Panc1 (cell line): Measurements from ENCODE around the gene MARCHF9. TPM values are rescaled to one million over a fixed set of nuclear protein-coding genes. Genes with fewer than 3 reads are reported as not detected.
"Not testable (repeated sequence)": the region's sequence is repeated elsewhere in the genome, so short reads cannot be mapped to it uniquely, and the experiment has no call there.

Experiments used
- ATAC-seq: fragments of 200-7000 bp; cut with Tn5 transposase; 2 replicates; pipeline ENCODE4 v1.9.1; 2020; ENCODE audit warnings: mild to moderate bottlenecking, moderate library complexity
- BruUV-seq: library from RNA; stranded (reverse); fragments of 400-500 nt; replicated peaks from 2 replicates; lab custom pipeline; 2021; lab: Mats Ljungman, UMichigan
- CTCF ChIA-PET: fragments of 300-600 bp; sonication (Branson Sonifier 250); formaldehyde crosslinking; loops from one replicate; lab custom pipeline; 2022; ENCODE audit warnings: antibody characterized with exemption; lab: Charles Lee
- POLR2A ChIA-PET: fragments of 300-600 bp; sonication (Branson Sonifier 250); formaldehyde crosslinking; loops from one replicate; lab custom pipeline; 2022; ENCODE audit warnings: antibody characterized with exemption; lab: Charles Lee
- DNase-seq: peaks from one replicate; pipeline ENCODE4 v3.0.0-alpha.2; 2010; ENCODE audit warnings: low read depth, low spot score
- H3K27ac ChIP-seq: 2 replicates; pipeline ENCODE4 v1.5.1; 2011; ENCODE audit warnings: mild to moderate bottlenecking, low read length, inconsistent platforms
- H3K27me3 ChIP-seq: fragments of 200-500 bp; sonication (Bioruptor generic); 2 replicates; pipeline ENCODE4 v1.6.0; 2014; ENCODE audit warnings: low read length, inconsistent platforms; ENCODE audit not compliant: control insufficient read depth, insufficient read depth
- H3K36me3 ChIP-seq: fragments of 200-500 bp; sonication (Bioruptor generic); 2 replicates; pipeline ENCODE4 v1.5.1; 2014; ENCODE audit warnings: inconsistent platforms, mild to moderate bottlenecking, low read length, moderate library complexity; ENCODE audit not compliant: control insufficient read depth, insufficient read depth
- H3K4me1 ChIP-seq: 2 replicates; pipeline ENCODE4 v1.5.1; 2011; ENCODE audit warnings: inconsistent platforms, mild to moderate bottlenecking, low read length, moderate library complexity; ENCODE audit not compliant: control insufficient read depth, insufficient read depth
- H3K4me3 ChIP-seq, 2 experiments: 2 replicates each; pipeline ENCODE4 v1.5.1; 2011 to 2012; ENCODE audit warnings: low read depth in 2 of 2, low read length in 2 of 2, mild to moderate bottlenecking in 2 of 2, inconsistent platforms in 1 of 2, moderate library complexity in 1 of 2
- H3K9me3 ChIP-seq: fragments of 200-500 bp; sonication (Bioruptor generic); 2 replicates; pipeline ENCODE4 v1.5.1; 2014; ENCODE audit warnings: low read depth, mild to moderate bottlenecking, inconsistent platforms, low read length, moderate library complexity; ENCODE audit not compliant: control insufficient read depth, insufficient read depth
- POLR2AphosphoS5 ChIP-seq: IDR thresholded peaks from 2 replicates; pipeline ENCODE4 v1.6.1; 2012; ENCODE audit warnings: mild to moderate bottlenecking, low read depth, low read length, moderate library complexity
- SIN3A ChIP-seq: IDR thresholded peaks from 2 replicates; pipeline ENCODE4 v1.6.1; 2012; ENCODE audit warnings: low read depth, mild to moderate bottlenecking, low read length, moderate library complexity, borderline replicate concordance; ENCODE audit not compliant: insufficient read depth
- TCF7L2 ChIP-seq: IDR thresholded peaks from 2 replicates; pipeline ENCODE4 v1.6.1; 2011; ENCODE audit warnings: mild to moderate bottlenecking, low read depth, low read length, inconsistent platforms
- in situ Hi-C: cut with HindIII; loops from 2 replicates; pipeline ENCODE4 v1.10.0; 2016; ENCODE audit warnings: low sequenced_read_pairs, low pct_unique_long_range_greater_than_20kb
- intact Hi-C: fragments of 100-400 bp; cut with micrococcal nuclease; formaldehyde crosslinking; loops from one replicate; pipeline ENCODE4 v1.10.0; 2022; ENCODE audit not compliant: unreplicated experiment
- total RNA-seq: library from RNA; stranded (reverse); gene quantifications from one replicate; pipeline ENCODE4 v1.2.1, GENCODE V29; 2021; ENCODE audit not compliant: unreplicated experiment
- TF ChIP-seq, protein P1 (sequence below): fragments of 450-650 bp; IDR thresholded peaks from 2 replicates; pipeline ENCODE4 v1.5.1; 2017; ENCODE audit warnings: mild to moderate bottlenecking
- TF ChIP-seq, protein P2 (sequence below), 2 experiments: IDR thresholded peaks; 2 replicates each; pipeline ENCODE4 v1.6.1; 2011 to 2012; ENCODE audit warnings: low read depth in 2 of 2, control low read depth in 1 of 2, low read length in 1 of 2, mild to moderate bottlenecking in 1 of 2, moderate library complexity in 1 of 2; ENCODE audit not compliant: insufficient read depth in 1 of 2

Gene MARCHF9
- total RNA-seq, 1 experiment from 2014 or later: 2.3 TPM

DNA sequence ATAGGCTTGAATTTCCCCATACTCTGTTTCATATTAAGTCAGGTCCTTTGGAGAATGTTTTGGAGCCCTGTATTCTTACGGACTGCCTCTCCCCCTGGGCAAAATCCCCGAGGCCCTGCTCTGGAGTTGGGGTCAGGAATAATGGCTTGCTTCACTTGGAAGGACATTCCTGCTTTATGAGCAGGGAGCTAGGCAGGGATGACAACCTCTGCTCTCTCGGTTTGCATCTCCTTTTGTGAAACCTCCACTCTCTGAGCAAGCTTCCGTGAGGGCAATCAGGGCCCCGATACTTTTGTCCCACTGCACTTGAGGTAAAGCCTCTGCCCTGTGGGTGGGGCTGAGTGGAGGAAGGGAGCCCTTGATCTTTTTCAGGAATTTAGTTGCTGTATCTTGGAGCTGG lies 41.7 kb upstream of the MARCHF9 start:
- no peak for ATAC-seq
- no peak overlapping the region for H3K4me3 ChIP-seq
- TF ChIP-seq, protein P1, sequence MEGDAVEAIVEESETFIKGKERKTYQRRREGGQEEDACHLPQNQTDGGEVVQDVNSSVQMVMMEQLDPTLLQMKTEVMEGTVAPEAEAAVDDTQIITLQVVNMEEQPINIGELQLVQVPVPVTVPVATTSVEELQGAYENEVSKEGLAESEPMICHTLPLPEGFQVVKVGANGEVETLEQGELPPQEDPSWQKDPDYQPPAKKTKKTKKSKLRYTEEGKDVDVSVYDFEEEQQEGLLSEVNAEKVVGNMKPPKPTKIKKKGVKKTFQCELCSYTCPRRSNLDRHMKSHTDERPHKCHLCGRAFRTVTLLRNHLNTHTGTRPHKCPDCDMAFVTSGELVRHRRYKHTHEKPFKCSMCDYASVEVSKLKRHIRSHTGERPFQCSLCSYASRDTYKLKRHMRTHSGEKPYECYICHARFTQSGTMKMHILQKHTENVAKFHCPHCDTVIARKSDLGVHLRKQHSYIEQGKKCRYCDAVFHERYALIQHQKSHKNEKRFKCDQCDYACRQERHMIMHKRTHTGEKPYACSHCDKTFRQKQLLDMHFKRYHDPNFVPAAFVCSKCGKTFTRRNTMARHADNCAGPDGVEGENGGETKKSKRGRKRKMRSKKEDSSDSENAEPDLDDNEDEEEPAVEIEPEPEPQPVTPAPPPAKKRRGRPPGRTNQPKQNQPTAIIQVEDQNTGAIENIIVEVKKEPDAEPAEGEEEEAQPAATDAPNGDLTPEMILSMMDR: no peak
- TF ChIP-seq POLR2AphosphoS5 (no peak), TCF7L2 (no peak), SIN3A (no peak)
- TF ChIP-seq, protein P2, sequence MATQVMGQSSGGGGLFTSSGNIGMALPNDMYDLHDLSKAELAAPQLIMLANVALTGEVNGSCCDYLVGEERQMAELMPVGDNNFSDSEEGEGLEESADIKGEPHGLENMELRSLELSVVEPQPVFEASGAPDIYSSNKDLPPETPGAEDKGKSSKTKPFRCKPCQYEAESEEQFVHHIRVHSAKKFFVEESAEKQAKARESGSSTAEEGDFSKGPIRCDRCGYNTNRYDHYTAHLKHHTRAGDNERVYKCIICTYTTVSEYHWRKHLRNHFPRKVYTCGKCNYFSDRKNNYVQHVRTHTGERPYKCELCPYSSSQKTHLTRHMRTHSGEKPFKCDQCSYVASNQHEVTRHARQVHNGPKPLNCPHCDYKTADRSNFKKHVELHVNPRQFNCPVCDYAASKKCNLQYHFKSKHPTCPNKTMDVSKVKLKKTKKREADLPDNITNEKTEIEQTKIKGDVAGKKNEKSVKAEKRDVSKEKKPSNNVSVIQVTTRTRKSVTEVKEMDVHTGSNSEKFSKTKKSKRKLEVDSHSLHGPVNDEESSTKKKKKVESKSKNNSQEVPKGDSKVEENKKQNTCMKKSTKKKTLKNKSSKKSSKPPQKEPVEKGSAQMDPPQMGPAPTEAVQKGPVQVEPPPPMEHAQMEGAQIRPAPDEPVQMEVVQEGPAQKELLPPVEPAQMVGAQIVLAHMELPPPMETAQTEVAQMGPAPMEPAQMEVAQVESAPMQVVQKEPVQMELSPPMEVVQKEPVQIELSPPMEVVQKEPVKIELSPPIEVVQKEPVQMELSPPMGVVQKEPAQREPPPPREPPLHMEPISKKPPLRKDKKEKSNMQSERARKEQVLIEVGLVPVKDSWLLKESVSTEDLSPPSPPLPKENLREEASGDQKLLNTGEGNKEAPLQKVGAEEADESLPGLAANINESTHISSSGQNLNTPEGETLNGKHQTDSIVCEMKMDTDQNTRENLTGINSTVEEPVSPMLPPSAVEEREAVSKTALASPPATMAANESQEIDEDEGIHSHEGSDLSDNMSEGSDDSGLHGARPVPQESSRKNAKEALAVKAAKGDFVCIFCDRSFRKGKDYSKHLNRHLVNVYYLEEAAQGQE (IDR thresholded peaks at IDR 0.05; ENCODE audit: insufficient read depth in 1 of 2, low read depth in 2 of 2, low read length in 1 of 2): no peak
- no TSS peak for BruUV-seq
- no peaks in the 10 kb centered on the region for H3K27me3 ChIP-seq
- DNase-seq: no peak
- POLR2A ChIA-PET: no interaction called here
- no peaks in the 10 kb centered on the region for H3K9me3 ChIP-seq
- H3K4me1 ChIP-seq: no peaks in the 10 kb centered on the region
- in situ Hi-C loops: no loop called here
- intact Hi-C loops: no loop called here
- H3K36me3 ChIP-seq: no peaks in the 10 kb centered on the region; the same call in 1 of the 2 replicates
- CTCF ChIA-PET: no interaction called here
- no peak overlapping the region for H3K27ac ChIP-seq

DNA sequence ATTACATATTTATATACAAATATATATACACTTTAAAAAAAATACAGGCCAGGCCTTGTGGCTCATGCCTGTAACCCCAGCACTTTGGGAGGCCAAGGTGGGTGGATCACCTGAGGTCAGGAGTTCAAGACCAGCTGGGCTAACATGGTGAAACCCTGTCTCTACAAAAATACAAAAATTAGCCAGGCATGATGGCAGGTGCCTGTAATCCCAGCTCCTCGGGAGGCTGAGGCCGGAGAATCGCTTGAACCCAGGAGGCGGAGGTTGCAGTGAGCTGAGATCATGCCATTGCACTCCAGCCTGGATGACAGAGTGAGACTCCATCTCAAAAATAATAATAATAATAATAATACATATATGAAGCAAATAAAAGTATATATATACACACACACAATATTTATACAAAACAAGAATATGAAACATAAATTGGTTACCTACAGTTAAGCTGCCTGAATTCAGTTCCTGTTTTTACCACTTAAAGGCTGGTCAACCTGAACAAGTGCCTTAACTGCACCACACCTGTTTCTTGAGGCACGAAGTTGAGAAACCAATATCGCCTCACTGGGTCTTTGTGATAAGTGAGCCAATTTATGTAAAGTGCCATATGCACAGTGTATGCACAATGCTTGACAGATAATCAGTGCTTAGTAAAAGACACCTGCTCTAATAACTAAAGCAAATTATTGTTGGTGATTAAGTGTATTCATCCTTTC lies 39.7 kb upstream of the MARCHF9 start:
- H3K27me3 ChIP-seq, POLR2A ChIA-PET, DNase-seq, in situ Hi-C loops, H3K4me1 ChIP-seq, H3K36me3 ChIP-seq, CTCF ChIA-PET, H3K27ac ChIP-seq, BruUV-seq, H3K4me3 ChIP-seq, intact Hi-C loops, H3K9me3 ChIP-seq, ATAC-seq: not testable (repeated sequence)

DNA sequence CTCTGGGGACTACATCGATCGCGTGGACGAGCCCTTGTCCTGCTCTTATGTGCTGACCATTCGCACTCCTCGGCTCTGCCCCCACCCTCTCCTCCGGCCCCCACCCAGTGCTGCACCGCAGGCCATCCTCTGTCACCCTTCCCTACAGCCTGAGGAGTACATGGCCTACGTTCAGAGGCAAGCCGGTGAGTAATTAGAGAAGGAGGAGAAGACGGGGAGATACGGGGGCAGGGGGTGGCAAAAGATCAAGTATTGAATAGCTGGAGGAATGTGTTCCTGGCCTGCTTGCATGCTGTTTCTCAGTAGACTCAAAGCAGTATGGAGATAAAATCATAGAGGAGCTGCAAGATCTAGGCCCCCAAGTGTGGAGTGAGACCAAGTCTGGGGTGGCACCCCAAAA lies 39.1 kb upstream of the MARCHF9 start:
- DNase-seq (no peak), ATAC-seq (no peak)
- H3K9me3 ChIP-seq: no peaks in the 10 kb centered on the region
- BruUV-seq: no TSS peak
- intact Hi-C loops (no loop called here), in situ Hi-C loops (no loop called here)
- no peaks in the 10 kb centered on the region for H3K27me3 ChIP-seq
- ChIA-PET POLR2A (no interaction called here), CTCF (no interaction called here)
- H3K27ac ChIP-seq: no peak overlapping the region
- H3K36me3 ChIP-seq: no peaks in the 10 kb centered on the region; the same call in 1 of the 2 replicates
- no peaks in the 10 kb centered on the region for H3K4me1 ChIP-seq
- no peak overlapping the region for H3K4me3 ChIP-seq
- TF ChIP-seq, protein P2 (IDR thresholded peaks at IDR 0.05; ENCODE audit: insufficient read depth in 1 of 2, low read depth in 2 of 2, low read length in 1 of 2): no peak
- TF ChIP-seq POLR2AphosphoS5 (no peak), SIN3A (no peak), TCF7L2 (no peak)
- TF ChIP-seq, protein P1: no peak
